Right kidney (tissue), 9 donors: ENCODE results near the gene SLC6A8.

Experiments used
- DNase-seq: peaks from one replicate; pipeline ENCODE4 v3.0.0-alpha.2; 2016
- long read RNA-seq, 8 donors: transcript quantifications; one replicate each; lab custom pipeline, GENCODE V29; 2026

SLC6A8 gene
- long read RNA-seq, donor 1, transcript SLC6A8-201 (13 exons, 3,763 nt) = major isoform, 7 of 298 reads
- long read RNA-seq, donor 1, partial matches to known transcripts = 134 of 298 reads
- long read RNA-seq, donor 1, other reads (novel, unspliced or antisense) = 157 of 298 reads
- long read RNA-seq, donor 2, transcript SLC6A8-201 (13 exons, 3,763 nt) = major isoform, 8 of 22 reads
- long read RNA-seq, donor 2, partial matches to known transcripts = 14 of 22 reads
- long read RNA-seq, donor 2, other reads (novel, unspliced or antisense) = 0 of 22 reads
- long read RNA-seq, donor 3, transcript SLC6A8-201 (13 exons, 3,763 nt) = major isoform, 8 of 14 reads
- long read RNA-seq, donor 3, partial matches to known transcripts = 5 of 14 reads
- long read RNA-seq, donor 3, other reads (novel, unspliced or antisense) = 0 of 14 reads
- long read RNA-seq, donor 4, transcript SLC6A8-201 (13 exons, 3,763 nt) = major isoform, 6 of 173 reads
- long read RNA-seq, donor 4, partial matches to known transcripts = 166 of 173 reads
- long read RNA-seq, donor 4, other reads (novel, unspliced or antisense) = 0 of 173 reads
- long read RNA-seq, donor 5, transcript SLC6A8-201 (13 exons, 3,763 nt) = major isoform, 8 of 8 reads
- long read RNA-seq, donor 5, partial matches to known transcripts = 0 of 8 reads
- long read RNA-seq, donor 5, other reads (novel, unspliced or antisense) = 0 of 8 reads
- long read RNA-seq, donor 6, transcript SLC6A8-201 (13 exons, 3,763 nt) = major isoform, 9 of 10 reads
- long read RNA-seq, donor 6, partial matches to known transcripts = 0 of 10 reads
- long read RNA-seq, donor 6, other reads (novel, unspliced or antisense) = 0 of 10 reads
- long read RNA-seq, donor 7, transcript SLC6A8-201 (13 exons, 3,763 nt) = major isoform, 11 of 289 reads
- long read RNA-seq, donor 7, partial matches to known transcripts = 150 of 289 reads
- long read RNA-seq, donor 7, other reads (novel, unspliced or antisense) = 128 of 289 reads
- long read RNA-seq, donor 8, partial matches to known transcripts = 0 of 4 reads
- long read RNA-seq, donor 8, other reads (novel, unspliced or antisense) = 0 of 4 reads

DNA sequence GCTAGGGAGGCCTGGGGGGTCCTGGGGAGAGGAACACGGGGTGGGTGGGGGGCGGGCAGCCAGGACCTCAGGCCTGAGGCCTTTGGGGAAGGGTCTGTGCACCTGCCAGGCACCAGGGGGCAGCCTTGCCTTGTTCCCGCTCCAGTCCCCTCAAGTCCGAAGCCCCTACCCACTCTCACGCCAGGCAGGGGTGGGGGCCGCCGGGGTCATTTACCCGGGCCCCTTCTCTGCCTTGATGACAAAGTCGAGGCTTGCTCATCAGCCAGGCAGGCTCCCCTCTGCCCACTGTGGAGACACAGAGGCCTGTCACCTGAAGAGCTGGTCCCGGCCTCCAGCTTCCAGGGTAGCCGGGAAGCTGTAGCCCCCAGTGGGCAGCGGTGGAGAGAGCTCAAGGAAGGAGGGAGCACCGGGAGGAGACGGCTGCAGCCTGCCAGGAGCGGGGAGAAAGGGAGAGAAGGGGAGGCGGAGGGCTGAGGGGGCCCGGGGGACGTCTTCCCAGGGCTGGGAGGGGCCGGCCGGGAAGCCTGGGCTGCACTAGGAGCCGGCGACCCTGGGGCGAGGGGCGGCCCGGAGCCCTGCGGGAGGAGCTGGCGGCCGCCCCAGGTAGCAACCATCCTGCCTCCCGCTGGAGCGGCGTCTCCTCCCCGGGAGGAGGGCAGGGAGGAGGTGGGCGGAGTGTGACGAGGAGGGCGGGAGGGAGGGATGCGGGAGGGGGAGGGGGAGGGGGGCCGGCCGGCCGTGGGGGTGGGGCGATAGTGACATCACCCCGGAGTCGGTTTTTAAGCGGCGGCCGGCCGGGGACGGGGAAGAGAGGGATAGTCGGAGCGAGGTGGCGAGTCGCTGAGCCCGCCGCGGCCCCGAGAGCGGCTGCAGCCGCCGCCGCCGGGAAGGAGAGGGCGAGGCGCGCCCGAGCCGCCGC lies at the start of gene SLC6A8:
Gene SLC6A8 (plus strand): TSS at position 806 of the 919 bp plus-strand sequence. CDS start 649 bp downstream, outside the sequence.
- DNase-seq = peak; percentile 75

DNA sequence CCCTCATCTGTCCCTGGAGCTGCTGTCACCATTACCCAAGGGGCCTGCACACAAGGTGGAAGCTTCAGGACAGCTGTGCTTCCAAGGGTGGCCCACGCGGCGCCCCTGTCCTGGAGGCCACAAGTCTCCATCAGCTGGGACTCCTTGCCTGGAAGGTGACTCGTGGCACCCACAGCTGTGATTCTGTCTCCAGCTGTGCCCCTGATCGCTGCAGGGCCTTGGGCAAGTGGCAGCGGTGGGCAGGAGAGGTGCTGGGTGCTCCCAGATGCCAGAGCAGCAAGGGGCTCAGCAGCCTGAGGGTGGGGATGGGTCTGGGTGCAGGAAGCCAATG lies 49.7 kb upstream of the SLC6A8 start:
- no peak for DNase-seq

DNA sequence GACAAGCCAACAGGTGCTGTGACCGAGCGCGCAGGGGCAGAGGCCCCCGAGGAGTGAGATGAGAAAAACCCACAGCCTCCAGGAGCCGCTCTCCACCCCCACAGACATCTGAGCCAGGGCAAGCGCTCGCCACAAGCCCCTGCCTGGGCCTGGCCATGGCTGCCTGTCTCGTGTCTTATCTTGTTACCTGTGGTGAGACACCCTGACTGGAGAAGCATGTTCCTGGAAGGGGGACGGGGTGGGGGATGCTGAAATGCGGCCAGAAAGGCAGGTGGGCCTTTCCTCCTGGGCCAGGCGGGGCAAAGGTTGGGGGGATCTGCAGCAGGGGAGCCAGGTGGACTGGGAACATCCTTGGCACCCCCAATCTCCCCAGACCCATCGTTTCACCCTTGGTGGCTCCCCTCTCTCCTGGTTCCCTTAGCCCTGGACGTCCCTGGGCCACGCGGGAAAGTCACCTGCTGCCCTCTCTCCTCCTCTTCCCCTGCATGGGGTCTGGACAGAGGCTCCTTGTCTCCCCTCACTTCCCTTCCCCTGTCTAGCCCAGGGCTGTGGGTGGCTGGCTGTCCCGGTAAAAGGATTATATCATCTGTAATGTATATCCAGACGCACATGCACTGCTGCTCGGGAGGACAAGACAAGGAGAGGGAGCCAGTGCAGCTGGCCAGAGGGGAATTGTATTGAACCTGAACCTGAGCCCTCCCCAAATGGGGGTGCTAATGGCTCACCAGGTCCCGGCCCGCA lies 49.1 kb upstream of the SLC6A8 start:
- no peak for DNase-seq

- DNase-seq = no peak
Observed at GRCh38 chrX:153639177-153640044, 48.3 kb upstream of the SLC6A8 start.

- no peak for DNase-seq
Observed at GRCh38 chrX:153640045-153640686, 47.6 kb upstream of the SLC6A8 start.

GRCh38 chrX:153640736-153641575 lies 46.8 kb upstream of the SLC6A8 start:
- DNase-seq = no peak

GRCh38 chrX:153641627-153642026 lies 46.1 kb upstream of the SLC6A8 start:
- no peak for DNase-seq

DNA sequence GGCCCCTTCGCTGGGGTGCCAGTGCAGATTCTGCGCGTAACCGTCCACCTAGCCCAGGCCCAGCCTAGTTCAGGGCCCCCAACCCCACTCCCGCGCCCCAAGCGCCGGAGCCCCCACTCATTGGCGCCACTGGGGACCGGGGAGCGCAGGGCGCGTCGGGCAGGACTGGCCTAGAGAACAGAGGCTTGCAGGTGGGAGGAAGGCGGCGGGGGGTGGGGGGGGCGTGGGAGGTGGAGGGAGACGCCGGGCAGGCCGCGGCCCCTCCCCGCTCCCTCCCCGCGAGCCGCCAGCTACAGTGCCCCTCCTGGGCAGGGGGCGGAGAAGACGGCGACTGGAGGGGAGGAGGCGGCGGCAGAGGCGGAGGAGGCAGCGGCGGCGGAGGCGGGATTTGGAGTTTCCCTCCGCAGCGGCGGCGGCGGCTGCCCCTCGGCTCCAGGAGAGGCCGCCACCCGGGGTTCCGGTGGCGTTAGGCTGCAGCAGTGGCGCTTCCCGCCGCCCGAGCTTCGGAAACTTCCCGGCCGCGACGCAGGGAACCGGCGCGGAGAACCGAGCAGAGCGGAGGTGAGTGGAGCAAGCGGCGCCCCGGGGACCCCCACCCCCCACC lies 45.6 kb upstream of the SLC6A8 start:
- no peak for DNase-seq

GRCh38 chrX:153642655-153643430 lies 44.9 kb upstream of the SLC6A8 start:
- no peak for DNase-seq

DNA sequence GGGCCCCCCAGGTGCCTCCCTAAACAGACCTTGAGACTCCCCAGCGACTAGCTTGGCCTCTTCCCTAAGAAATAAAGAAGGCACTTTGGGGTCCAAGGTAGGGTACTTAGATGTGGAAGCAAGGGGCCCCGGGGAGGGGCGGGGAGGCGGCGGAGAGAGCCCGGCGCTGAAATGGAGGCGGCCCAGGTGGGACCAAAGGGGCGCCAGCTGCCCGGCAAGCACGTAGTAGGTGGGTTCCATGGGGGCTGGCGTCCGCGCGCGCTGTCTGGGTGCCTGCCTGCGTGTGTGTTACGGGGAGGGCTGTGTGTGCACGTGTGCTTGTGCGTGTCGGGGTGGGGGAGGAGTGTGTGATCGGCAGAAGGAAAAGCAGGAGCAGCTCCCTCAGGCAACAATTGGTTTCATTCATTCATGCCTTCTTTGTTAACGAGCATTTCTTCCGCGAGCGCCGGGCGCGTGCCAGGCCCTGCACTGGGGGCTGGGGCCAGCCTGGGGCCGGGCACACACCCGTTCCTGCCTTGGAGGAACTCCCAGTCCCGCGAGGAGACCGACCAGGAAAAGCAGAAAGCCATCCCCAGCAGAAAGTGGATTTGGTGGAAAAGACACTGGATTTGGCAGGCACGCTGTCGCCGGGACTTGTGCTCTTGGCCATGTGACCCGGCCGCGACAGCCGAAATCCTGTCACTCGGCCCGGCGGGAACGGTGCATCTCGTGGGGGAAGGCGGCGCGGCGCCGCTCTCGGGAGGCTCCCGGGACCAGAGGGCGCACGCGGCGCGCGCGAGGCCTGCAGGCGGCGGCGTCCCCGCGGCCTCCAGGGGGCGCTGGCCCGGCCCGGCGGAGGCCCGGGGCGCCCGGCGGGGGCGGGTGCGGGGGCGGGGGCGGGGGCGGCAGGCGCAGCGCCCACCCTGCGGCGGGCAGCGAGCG lies 44.0 kb upstream of the SLC6A8 start:
- no peak for DNase-seq

GRCh38 chrX:153644356-153645125 lies 43.2 kb upstream of the SLC6A8 start:
- DNase-seq = no peak

DNA sequence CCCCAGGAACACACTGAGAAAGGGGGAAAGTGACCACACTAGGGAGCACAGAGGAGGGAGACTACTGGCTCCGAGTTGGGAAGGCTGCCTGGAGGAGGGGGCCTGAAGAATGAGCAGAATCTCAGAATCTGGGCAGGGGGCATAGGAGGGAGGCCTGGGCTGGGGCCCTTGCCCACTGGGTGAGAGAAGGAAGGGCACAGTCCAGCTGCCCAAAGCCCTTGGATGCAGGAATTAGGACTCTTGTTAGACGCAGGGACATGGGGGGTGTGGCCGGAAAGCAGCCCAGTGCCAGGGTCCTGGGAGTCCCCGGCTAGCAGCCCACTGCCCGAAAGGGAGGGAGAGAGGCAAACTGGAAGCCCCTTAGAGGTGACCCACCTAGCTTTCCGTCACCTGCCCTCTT lies 42.6 kb upstream of the SLC6A8 start:
- no peak for DNase-seq

GRCh38 chrX:153645921-153646488 lies 41.7 kb upstream of the SLC6A8 start:
- DNase-seq = no peak

- DNase-seq = no peak
Observed at GRCh38 chrX:153646620-153647373, 40.9 kb upstream of the SLC6A8 start, which contains the start of gene DUSP9. DUSP9 (plus strand) TSS chrX:153647203; CDS start chrX:153647954, 751 bp downstream.
